ENCODE data around the gene NBPF3.

GRCh38 chr1:21396516-21396915 lies 43.4 kb upstream of the NBPF3 start:
- TF ChIP-seq POLR2A (IDR thresholded peaks at IDR 0.05; ENCODE audit: low read depth, low read length) (no peak), TAF1 (IDR thresholded peaks at IDR 0.05; ENCODE audit: borderline replicate concordance, low read depth, low read length) (no peak)
